Astrocyte (in vitro differentiated cells and primary cell): ENCODE data around the gene RGS10. TPM values are rescaled to one million over a fixed set of nuclear protein-coding genes. Genes with fewer than 3 reads are reported as not detected.

Experiments used
- DNase-seq: peaks from one replicate; pipeline ENCODE4 v3.0.0-alpha.2; 2010; ENCODE audit warnings: low read depth
- FAIRE-seq: peaks from 2 replicates; lab custom pipeline; 2011; peaks lifted over from hg19 to GRCh38; lab: Jason Lieb, UNC
- H2AFZ ChIP-seq: 2 replicates; pipeline ENCODE4 v1.6.0; 2012; ENCODE audit warnings: low read depth, low read length, inconsistent platforms
- H3K27ac ChIP-seq: 2 replicates; pipeline ENCODE4 v1.5.1; 2011; ENCODE audit warnings: low read depth, low read length, inconsistent platforms
- H3K27me3 ChIP-seq: 2 replicates; pipeline ENCODE4 v1.6.0; 2011; ENCODE audit warnings: low read length, inconsistent platforms; ENCODE audit not compliant: insufficient read depth
- H3K36me3 ChIP-seq: 2 replicates; pipeline ENCODE4 v1.5.1; 2011; ENCODE audit warnings: low read length, inconsistent platforms; ENCODE audit not compliant: insufficient read depth
- H3K4me1 ChIP-seq: 2 replicates; pipeline ENCODE4 v1.5.1; 2011; ENCODE audit warnings: low read length, inconsistent platforms; ENCODE audit not compliant: insufficient read depth
- H3K4me2 ChIP-seq: 2 replicates; pipeline ENCODE4 v1.6.0; 2012; ENCODE audit warnings: low read length, inconsistent platforms
- H3K4me3 ChIP-seq: 2 replicates; pipeline ENCODE4 v1.5.1; 2011; ENCODE audit warnings: low read depth, mild to moderate bottlenecking, low read length, inconsistent platforms; ENCODE audit not compliant: insufficient read depth
- H3K79me2 ChIP-seq: 2 replicates; pipeline ENCODE4 v1.6.0; 2012; ENCODE audit warnings: mild to moderate bottlenecking, low read length, inconsistent platforms; ENCODE audit not compliant: insufficient read depth
- H3K9ac ChIP-seq: 2 replicates; pipeline ENCODE4 v1.6.0; 2012; ENCODE audit warnings: mild to moderate bottlenecking, low read length, inconsistent platforms
- H3K9me3 ChIP-seq: 2 replicates; pipeline ENCODE4 v1.5.1; 2012; ENCODE audit warnings: low read depth, mild to moderate bottlenecking, low read length, inconsistent platforms; ENCODE audit not compliant: insufficient read depth
- H4K20me1 ChIP-seq: 2 replicates; pipeline ENCODE4 v1.6.0; 2012; ENCODE audit warnings: low read length, inconsistent platforms; ENCODE audit not compliant: insufficient read depth
- H3K27ac Mint-ChIP-seq: one replicate; pipeline ENCODE4 v1.8.0; 2021; ENCODE audit warnings: mild to moderate bottlenecking, mixed read lengths; ENCODE audit not compliant: unreplicated experiment
- H3K27me3 Mint-ChIP-seq: one replicate; pipeline ENCODE4 v1.8.0; 2021; ENCODE audit warnings: low read depth, mixed read lengths; ENCODE audit not compliant: unreplicated experiment
- H3K36me3 Mint-ChIP-seq: one replicate; pipeline ENCODE4 v1.8.0; 2021; ENCODE audit warnings: low read depth, mixed read lengths; ENCODE audit not compliant: unreplicated experiment
- H3K4me1 Mint-ChIP-seq: one replicate; pipeline ENCODE4 v1.8.0; 2021; ENCODE audit warnings: low read depth, mixed read lengths; ENCODE audit not compliant: unreplicated experiment
- H3K4me3 Mint-ChIP-seq: one replicate; pipeline ENCODE4 v1.8.0; 2021; ENCODE audit warnings: mild to moderate bottlenecking, moderate library complexity, mixed read lengths; ENCODE audit not compliant: unreplicated experiment
- H3K9me3 Mint-ChIP-seq: one replicate; pipeline ENCODE4 v1.8.0; 2021; ENCODE audit warnings: mild to moderate bottlenecking, mixed read lengths; ENCODE audit not compliant: unreplicated experiment
- EZH2 ChIP-seq: IDR thresholded peaks from 2 replicates; pipeline ENCODE4 v1.6.1; 2012; ENCODE audit warnings: mild to moderate bottlenecking, low read length, inconsistent platforms; ENCODE audit not compliant: insufficient read depth
- total RNA-seq: library from RNA; stranded (reverse); gene quantifications from 2 replicates; pipeline ENCODE4 v1.2.1, GENCODE V29; 2021
- TF ChIP-seq, protein P1 (sequence below): IDR thresholded peaks from 2 replicates; pipeline ENCODE4 v1.5.1; 2011; ENCODE audit warnings: low read depth, mild to moderate bottlenecking, inconsistent platforms, low read length, moderate library complexity; ENCODE audit not compliant: insufficient read depth

The RGS10 gene
- total RNA-seq, 1 donor from 2014 or later = 40.1 TPM

DNA sequence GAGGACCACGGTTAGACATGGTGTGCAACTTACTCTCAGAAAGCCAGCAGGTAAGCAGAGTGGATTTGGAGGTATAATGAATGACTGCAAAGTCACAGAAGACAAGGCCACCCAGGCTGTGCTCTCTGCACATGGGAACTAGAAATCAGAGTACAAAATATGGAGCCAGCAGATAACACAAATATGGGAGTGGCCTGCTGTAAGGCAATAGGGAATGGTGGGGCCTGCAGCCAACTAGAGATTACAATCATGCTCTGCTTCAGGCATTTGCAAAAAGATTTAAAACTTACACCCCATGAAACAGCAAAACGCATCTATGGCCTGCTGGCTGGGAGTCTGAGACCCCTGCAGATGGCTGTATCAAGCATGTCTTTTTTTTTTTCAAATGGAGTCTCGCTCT, 47.0 kb downstream of the RGS10 start:
- peaks cover 2% of the 10 kb centered on the region for H3K27me3 Mint-ChIP-seq
- H3K4me3 Mint-ChIP-seq = no peak overlapping the region
- no peaks in the 10 kb centered on the region for H3K27me3 ChIP-seq
- TF ChIP-seq, protein P1, sequence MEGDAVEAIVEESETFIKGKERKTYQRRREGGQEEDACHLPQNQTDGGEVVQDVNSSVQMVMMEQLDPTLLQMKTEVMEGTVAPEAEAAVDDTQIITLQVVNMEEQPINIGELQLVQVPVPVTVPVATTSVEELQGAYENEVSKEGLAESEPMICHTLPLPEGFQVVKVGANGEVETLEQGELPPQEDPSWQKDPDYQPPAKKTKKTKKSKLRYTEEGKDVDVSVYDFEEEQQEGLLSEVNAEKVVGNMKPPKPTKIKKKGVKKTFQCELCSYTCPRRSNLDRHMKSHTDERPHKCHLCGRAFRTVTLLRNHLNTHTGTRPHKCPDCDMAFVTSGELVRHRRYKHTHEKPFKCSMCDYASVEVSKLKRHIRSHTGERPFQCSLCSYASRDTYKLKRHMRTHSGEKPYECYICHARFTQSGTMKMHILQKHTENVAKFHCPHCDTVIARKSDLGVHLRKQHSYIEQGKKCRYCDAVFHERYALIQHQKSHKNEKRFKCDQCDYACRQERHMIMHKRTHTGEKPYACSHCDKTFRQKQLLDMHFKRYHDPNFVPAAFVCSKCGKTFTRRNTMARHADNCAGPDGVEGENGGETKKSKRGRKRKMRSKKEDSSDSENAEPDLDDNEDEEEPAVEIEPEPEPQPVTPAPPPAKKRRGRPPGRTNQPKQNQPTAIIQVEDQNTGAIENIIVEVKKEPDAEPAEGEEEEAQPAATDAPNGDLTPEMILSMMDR = no peak
- no peak for TF ChIP-seq EZH2
- no peak for DNase-seq
- H3K4me3 ChIP-seq = no peak overlapping the region
- H3K4me2 ChIP-seq = no peak overlapping the region
- H3K27ac ChIP-seq = no peak overlapping the region
- no peaks in the 10 kb centered on the region for H3K9me3 ChIP-seq
- no peak overlapping the region for H3K27ac Mint-ChIP-seq
- peaks cover 3% of the 10 kb centered on the region for H4K20me1 ChIP-seq
- H3K79me2 ChIP-seq = no peaks in the 10 kb centered on the region
- H3K36me3 ChIP-seq = peaks cover 5% of the 10 kb centered on the region
- H3K36me3 Mint-ChIP-seq = no peaks in the 10 kb centered on the region
- H3K4me1 ChIP-seq = peaks cover 7% of the 10 kb centered on the region
- peaks cover 25% of the 10 kb centered on the region for H3K4me1 Mint-ChIP-seq
- no peak overlapping the region for H3K9ac ChIP-seq
- no peak for FAIRE-seq
- H3K9me3 Mint-ChIP-seq = no peaks in the 10 kb centered on the region
- no peak overlapping the region for H2AFZ ChIP-seq

DNA sequence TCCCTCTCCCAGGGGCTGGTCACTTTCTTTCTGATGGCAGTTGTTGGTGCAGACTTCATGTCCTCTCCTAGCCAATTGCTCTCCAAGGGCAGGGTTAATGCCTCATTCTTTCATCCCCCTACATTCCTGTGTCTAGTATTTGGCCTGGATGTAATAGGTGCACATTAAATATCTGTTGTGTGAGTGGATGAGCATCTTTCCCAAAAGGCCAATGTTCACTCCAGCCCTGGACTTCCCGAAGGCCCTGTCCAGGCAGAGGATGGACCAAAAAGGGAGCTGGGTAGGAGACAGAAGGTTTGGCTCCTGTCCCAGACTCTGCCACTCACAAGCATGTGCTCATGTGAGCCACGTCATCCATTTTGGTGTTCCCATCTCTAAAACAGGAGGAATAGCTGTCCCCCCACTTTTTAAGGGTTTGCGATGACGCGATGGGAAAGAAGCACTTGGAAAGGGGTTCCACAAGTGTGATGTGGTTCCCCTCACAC, 47.5 kb downstream of the RGS10 start:
- Histone ChIP-seq H3K4me1 (peaks cover 7% of the 10 kb centered on the region), H3K27ac (no peak overlapping the region), H3K36me3 (peaks cover 5% of the 10 kb centered on the region), H4K20me1 (no peaks in the 10 kb centered on the region), H3K4me3 (no peak overlapping the region), H3K9ac (no peak overlapping the region), H3K4me2 (no peak overlapping the region), H3K9me3 (no peaks in the 10 kb centered on the region), H3K79me2 (no peaks in the 10 kb centered on the region), H2AFZ (no peak overlapping the region), H3K27me3 (no peaks in the 10 kb centered on the region)
- TF ChIP-seq, protein P1 = no peak
- no peak for TF ChIP-seq EZH2
- Mint-ChIP-seq H3K27me3 (peaks cover 2% of the 10 kb centered on the region), H3K36me3 (no peaks in the 10 kb centered on the region), H3K4me1 (peaks cover 20% of the 10 kb centered on the region), H3K27ac (no peak overlapping the region), H3K9me3 (no peaks in the 10 kb centered on the region), H3K4me3 (no peak overlapping the region)
- FAIRE-seq (no peak), DNase-seq (no peak)

DNA sequence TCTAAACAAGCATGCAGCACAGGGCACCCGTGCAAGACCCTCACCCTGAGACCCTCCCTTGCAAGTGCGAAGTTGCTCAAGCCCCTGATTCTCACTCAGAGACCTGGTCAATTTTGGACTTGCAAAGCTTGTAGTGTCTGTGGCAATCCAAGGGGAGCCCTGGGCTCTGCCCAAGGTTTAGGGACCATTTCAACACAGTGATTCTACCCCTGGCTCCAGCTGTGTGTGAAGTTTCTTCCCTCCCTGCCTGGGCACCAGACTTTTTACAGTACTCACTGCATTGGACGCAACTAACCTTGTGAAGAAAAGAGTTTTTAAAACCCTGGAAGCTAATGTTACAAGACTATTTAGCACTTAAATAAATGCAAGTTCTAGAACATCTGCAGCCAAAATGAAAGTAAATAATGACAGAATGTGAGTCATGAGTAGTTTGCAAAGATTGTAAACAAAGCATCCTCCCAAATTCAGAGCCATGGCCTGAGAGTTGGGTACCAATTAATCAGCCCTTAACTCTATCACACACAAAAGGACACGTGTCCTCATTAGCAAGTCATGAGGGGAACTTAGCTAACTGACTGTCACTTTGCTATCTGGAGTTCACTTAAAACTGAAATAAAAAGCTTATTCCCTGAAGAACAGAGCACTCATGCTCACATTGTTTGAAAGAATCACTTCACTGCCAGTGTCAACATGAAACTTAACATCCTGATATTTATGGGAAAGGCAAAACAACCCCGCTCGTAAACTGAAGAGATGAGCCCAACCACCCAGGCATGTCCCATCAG, 48.1 kb downstream of the RGS10 start:
- H3K27me3 Mint-ChIP-seq = peaks cover 2% of the 10 kb centered on the region
- Histone ChIP-seq H3K4me2 (no peak overlapping the region), H2AFZ (no peak overlapping the region), H3K4me3 (no peak overlapping the region), H3K9ac (no peak overlapping the region), H3K79me2 (no peaks in the 10 kb centered on the region), H3K4me1 (peaks cover 7% of the 10 kb centered on the region), H3K27ac (no peak overlapping the region), H3K36me3 (peaks cover 5% of the 10 kb centered on the region), H3K27me3 (no peaks in the 10 kb centered on the region), H4K20me1 (no peaks in the 10 kb centered on the region), H3K9me3 (no peaks in the 10 kb centered on the region)
- no peak for FAIRE-seq
- no peak overlapping the region for H3K4me3 Mint-ChIP-seq
- H3K4me1 Mint-ChIP-seq = peaks cover 17% of the 10 kb centered on the region
- TF ChIP-seq, protein P1 = no peak
- no peak for TF ChIP-seq EZH2
- no peaks in the 10 kb centered on the region for H3K36me3 Mint-ChIP-seq
- peak; percentile 18 for DNase-seq
- no peak overlapping the region for H3K27ac Mint-ChIP-seq
- H3K9me3 Mint-ChIP-seq = no peaks in the 10 kb centered on the region
